HG03025 (cell line): ENCODE data around the gene PCGF2.
"Not testable (repeated sequence)": the region's sequence is repeated elsewhere in the genome, so short reads cannot be mapped to it uniquely, and the experiment has no call there.

Experiments used
- ATAC-seq: cut with Tn5 transposase; IDR thresholded peaks from one replicate; pipeline ENCODE4 v1.9.1; 2021; ENCODE audit warnings: mild to moderate bottlenecking, moderate library complexity; ENCODE audit not compliant: unreplicated experiment, low FRiP score

The PCGF2 gene

DNA sequence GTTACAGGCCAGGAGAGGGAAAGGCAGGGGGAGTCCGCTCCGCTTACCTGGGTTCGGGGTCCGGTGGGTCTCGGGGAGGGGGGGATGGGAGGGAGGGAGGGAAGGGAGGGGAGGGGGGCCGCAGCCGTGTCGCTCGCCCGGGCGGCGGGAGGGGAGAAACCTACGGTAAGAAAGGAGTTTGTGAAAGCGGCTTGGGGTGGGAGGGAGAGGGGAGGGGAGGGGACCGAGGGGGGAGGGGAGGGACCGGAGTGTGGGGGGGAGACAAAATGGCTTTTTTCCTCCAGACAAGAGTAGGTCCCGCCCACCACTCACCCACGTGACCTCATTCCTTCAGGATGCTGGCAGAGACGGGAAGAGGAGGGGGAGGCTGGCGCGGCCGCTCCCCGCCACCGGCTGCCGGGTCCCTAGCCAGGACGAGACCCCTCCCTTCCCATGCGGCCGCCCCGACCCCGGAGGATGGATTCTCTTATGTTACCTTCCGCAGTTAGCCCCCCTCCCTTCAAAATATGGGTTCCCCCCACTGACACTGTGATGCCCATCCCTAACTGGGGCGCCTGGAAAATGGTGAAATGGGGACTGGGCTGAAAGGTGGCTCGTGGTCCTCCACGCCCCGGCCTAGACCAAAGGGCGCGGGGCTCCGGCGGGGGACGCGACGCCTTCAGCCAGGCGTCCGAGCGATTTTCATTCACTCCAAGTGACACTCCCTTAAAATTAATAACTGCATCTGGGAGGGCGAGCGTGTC, at the start of gene PCGF2:
PCGF2 (minus strand) TSS at position 188 of the 743 bp plus-strand sequence. CDS start 7,934 bp downstream, outside the sequence.
- ATAC-seq, result no peak

DNA sequence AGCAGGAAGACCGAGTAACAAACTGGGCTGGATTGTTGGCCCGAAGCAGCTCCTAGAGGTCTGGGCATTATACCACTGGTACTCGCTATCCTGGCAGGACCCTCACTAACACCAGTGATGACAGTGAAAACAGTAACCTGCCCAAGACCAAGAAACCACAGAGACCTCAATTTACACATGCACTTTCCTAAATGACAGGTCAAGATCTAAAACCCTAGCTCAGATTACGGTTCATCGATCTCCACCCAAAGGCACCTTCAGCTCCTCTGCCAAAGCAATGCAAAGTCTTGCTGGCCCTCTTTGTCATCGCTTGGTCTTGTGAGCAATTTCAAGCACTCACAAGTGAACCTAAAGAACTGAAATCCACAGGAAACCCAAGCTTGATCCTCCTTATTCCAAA, 49.7 kb upstream of the PCGF2 start:
- no peak for ATAC-seq

DNA sequence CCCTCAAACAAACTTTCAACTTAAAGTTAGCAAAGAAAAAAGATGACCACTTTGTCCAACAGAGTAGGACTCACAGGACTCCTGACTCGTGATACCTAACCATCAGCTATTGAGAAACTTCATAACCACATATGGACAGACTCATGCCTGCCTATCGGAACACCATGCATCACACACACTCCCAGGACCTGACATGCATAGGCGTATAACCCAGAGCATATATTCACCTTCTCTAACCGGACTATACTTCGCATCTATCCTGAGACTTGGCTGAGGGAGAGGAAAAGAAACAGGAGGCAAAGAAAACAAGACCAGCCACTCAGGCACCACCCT, 49.0 kb upstream of the PCGF2 start:
- no peak for ATAC-seq

DNA sequence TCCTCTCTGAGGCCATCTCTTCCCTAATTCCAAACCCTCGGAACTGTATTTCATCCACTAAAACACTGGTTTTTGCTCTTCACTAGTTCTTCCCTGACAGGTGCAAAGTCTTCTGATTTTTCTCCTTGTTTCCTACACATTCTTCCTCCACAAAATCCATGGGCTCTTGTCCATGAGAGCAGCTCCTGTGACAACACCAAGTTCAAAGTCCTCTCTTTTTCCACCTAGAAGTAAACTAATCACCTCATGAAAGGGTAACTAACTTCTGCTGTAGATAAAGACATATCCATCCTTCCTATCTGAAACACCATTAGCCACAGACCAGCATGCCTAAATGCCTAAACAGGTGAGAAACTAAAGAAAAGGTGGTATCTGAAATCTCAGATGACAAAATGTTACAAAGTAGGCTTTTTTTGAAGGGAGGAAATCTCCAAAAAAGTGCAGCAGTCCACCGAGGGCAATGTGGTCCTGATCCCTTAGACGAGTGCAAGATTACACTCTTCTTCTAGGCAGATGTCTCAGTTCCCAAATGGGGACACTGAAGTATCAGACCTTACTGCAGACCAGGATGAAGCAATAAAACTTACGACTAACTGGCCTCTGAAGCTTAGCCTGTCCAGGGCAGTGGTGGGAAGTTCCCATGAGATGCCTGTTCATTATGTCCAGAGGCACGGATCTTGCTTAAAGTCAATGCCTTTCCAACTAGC, 48.5 kb upstream of the PCGF2 start:
- no peak for ATAC-seq

GRCh38 chr17:38794221-38794620, 46.1 kb upstream of the PCGF2 start:
- no peak for ATAC-seq

GRCh38 chr17:38791162-38791561, 43.0 kb upstream of the PCGF2 start:
- ATAC-seq, result no peak

GRCh38 chr17:38790148-38790707, 42.1 kb upstream of the PCGF2 start:
- not testable (repeated sequence) for ATAC-seq

- ATAC-seq, result no peak
Measured at GRCh38 chr17:38789185-38789584, 41.0 kb upstream of the PCGF2 start.

GRCh38 chr17:38787999-38788398, 39.9 kb upstream of the PCGF2 start:
- ATAC-seq, result not testable (repeated sequence)

DNA sequence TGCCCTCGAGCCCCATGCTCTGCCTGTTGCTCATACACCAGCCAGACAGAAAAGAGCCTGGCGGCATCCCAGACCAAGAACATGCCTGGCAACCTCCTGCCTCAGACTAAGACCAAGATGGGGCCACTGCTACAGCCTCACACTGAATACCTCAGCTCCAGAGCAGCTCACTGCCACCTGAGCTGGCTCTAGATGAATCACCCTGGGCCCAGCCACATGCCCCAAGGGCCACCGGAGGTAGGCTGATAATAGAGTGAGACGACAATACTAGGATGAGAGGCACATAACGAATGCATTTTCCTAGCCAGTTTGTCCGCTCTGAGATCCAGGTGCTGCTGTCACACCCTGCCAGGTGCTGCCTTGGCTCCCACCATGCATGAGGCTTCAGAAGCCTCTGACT, 38.2 kb upstream of the PCGF2 start:
- ATAC-seq, result no peak

GRCh38 chr17:38783227-38783626, 35.1 kb upstream of the PCGF2 start:
- ATAC-seq, result no peak

- ATAC-seq, result no peak
Measured at GRCh38 chr17:38779965-38780752, 32.0 kb upstream of the PCGF2 start.

GRCh38 chr17:38777641-38778250, 29.6 kb upstream of the PCGF2 start:
- no peak for ATAC-seq

DNA sequence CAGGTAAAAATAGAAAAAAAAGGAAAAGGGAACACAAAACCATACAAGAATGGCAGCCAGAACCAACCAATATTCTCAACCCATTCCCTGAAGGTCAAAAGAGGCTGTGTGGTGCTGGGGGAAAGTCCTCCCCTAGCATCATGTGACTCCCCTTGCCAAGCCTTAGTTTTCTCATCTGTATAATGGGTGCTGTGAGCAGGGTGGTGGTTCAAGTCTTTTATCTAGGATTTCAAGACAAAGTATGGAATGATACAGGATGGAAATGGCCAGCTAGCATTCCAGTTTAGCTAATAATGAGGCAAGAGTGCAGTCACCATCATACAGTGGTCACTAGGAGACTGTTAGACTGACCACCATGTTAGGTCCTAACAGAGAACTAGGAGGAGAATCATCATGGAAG, 25.1 kb upstream of the PCGF2 start:
- no peak for ATAC-seq

GRCh38 chr17:38768417-38768816, 20.3 kb upstream of the PCGF2 start:
- no peak for ATAC-seq

DNA sequence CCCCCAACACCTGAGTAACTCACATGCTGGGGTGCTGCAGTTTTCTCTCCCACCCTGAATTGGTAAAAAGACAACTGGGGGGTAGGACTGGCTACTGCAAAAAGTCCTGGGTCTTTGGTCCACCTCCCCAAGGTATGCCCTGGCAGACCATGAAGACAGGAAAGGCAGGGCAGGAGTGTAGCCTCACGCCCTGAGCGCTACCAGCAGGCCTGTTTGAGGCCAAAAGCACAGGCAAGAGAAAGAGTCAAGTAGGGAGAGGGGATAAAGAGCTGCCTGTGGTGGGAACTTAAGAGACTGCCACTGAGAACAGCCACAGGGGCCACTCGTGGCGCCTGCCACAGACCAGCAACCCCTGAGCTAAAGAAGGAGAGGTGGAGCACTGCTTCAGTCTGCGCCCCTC, 18.2 kb upstream of the PCGF2 start:
- no peak for ATAC-seq

DNA sequence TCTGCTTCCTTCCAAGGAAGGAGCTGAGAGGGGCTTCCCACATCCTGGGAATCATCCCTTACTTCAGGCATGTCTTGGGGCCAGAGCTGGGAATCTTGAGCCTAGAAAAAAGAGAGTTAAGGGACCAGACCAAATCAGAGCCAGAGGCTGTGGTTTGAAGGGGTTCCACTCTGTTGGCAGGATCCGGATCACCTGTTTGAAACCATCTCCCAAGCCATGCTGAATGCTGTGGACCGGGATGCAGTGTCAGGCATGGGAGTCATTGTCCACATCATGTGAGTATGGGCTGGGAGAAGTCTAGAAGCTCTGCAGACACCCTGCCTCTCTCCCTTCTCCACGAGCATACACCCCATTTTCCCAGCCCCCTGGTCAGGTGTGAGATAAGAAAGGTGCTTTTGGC, 14.1 kb upstream of the PCGF2 start:
- no peak for ATAC-seq

DNA sequence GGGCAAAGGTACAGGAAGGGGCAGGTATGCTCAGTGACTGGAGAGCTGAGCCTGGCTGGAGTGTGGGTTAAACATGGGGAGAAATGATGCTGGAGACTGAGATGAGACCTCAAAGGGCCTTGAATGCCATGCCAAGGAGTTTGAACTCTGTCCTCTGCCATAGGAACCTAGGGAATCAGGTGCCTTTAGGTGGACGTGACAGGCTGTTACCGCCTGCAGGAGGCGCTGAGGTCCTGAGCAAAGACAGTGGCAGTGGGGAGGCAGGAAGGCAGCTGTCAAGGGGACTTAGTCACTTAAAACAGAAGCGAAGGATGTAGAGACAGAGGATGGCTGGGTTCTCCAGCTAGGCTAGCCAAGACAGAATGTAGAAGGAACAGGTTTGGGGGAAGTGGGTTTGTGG, 13.5 kb upstream of the PCGF2 start:
- no peak for ATAC-seq

GRCh38 chr17:38753071-38753506, 5.0 kb upstream of the PCGF2 start:
- ATAC-seq, result no peak

GRCh38 chr17:38752308-38753070, 4.4 kb upstream of the PCGF2 start, which contains the start of gene PSMB3:
Gene PSMB3 (plus strand): TSS chr17:38752741. CDS start chr17:38752827, 86 bp downstream.
- ATAC-seq, result peak; percentile 81
